ENCODE results near the gene MAPK7. TPM values are rescaled to one million over a fixed set of nuclear protein-coding genes. Genes with fewer than 3 reads are reported as not detected.

Gene MAPK7
- total RNA-seq, 1 experiment from 2014 or later = 43.1 TPM

- peak overlapping the region; percentile 75; the same call in 1 of the 2 replicates for H3K27ac ChIP-seq
- peak overlapping the region; percentile 63 for H3K4me3 ChIP-seq
- peaks cover 12% of the 10 kb centered on the region for H3K4me1 ChIP-seq
- no peaks in the 10 kb centered on the region for H3K9me3 ChIP-seq (replicated peaks)
- H3K27me3 ChIP-seq = no peaks in the 10 kb centered on the region
- peak in 1 of 2 experiments; percentile 49 for DNase-seq
- H3K36me3 ChIP-seq = peaks cover 23% of the 10 kb centered on the region
Observed at GRCh38 chr17:19376811-19377210, 1.5 kb upstream of the MAPK7 start.

- no peaks in the 10 kb centered on the region for H3K27me3 ChIP-seq
- DNase-seq = peak; percentile 100
- H3K27ac ChIP-seq = peak overlapping the region; percentile 75
- peak overlapping the region; percentile 63 for H3K4me3 ChIP-seq
- H3K9me3 ChIP-seq (replicated peaks) = no peaks in the 10 kb centered on the region
- H3K4me1 ChIP-seq = peaks cover 11% of the 10 kb centered on the region
- H3K36me3 ChIP-seq = peaks cover 30% of the 10 kb centered on the region
Observed at GRCh38 chr17:19377602-19378415, 489 bp upstream of the MAPK7 start.

GRCh38 chr17:19379361-19380065 is 1.2 kb downstream of the MAPK7 start:
- no peak for DNase-seq
- Histone ChIP-seq H3K36me3 (peaks cover 43% of the 10 kb centered on the region), H3K27ac (no peak overlapping the region), H3K4me1 (peaks cover 21% of the 10 kb centered on the region), H3K27me3 (no peaks in the 10 kb centered on the region), H3K4me3 (peak overlapping the region; percentile 63), H3K9me3 (replicated peaks) (no peaks in the 10 kb centered on the region)

GRCh38 chr17:19380481-19381301 is 2.4 kb downstream of the MAPK7 start:
- Histone ChIP-seq H3K27me3 (no peaks in the 10 kb centered on the region), H3K4me1 (peaks cover 33% of the 10 kb centered on the region)

GRCh38 chr17:19381361-19381740 is 3.1 kb downstream of the MAPK7 start:
- no peak overlapping the region for H3K4me3 ChIP-seq
- H3K27me3 ChIP-seq = no peaks in the 10 kb centered on the region
- H3K9me3 ChIP-seq (replicated peaks) = no peaks in the 10 kb centered on the region
- no peak for DNase-seq
- peaks cover 39% of the 10 kb centered on the region for H3K4me1 ChIP-seq
- H3K36me3 ChIP-seq = peaks cover 53% of the 10 kb centered on the region
- H3K27ac ChIP-seq = no peak overlapping the region

More at GRCh38 chr17:19380481-19381301, 2.4 kb downstream of the MAPK7 start:
- Histone ChIP-seq H3K4me3 (no peak overlapping the region), H3K9me3 (replicated peaks) (no peaks in the 10 kb centered on the region), H3K27ac (no peak overlapping the region), H3K36me3 (peaks cover 50% of the 10 kb centered on the region)
- no peak for DNase-seq

- Histone ChIP-seq H3K9me3 (replicated peaks) (no peaks in the 10 kb centered on the region), H3K27ac (no peak overlapping the region), H3K27me3 (no peaks in the 10 kb centered on the region), H3K4me1 (peaks cover 41% of the 10 kb centered on the region), H3K36me3 (peaks cover 53% of the 10 kb centered on the region), H3K4me3 (no peak overlapping the region)
- DNase-seq = peak in 1 of 2 experiments; percentile 28
Observed at GRCh38 chr17:19381741-19382444, 3.6 kb downstream of the MAPK7 start.

GRCh38 chr17:19382531-19383444 is 4.5 kb downstream of the MAPK7 start:
- H3K9me3 ChIP-seq (replicated peaks) = no peaks in the 10 kb centered on the region
- H3K36me3 ChIP-seq = peaks cover 53% of the 10 kb centered on the region
- no peak overlapping the region for H3K27ac ChIP-seq
- H3K27me3 ChIP-seq = no peaks in the 10 kb centered on the region
- H3K4me3 ChIP-seq = no peak overlapping the region
- H3K4me1 ChIP-seq = peaks cover 44% of the 10 kb centered on the region
- peak in 1 of 2 experiments; percentile 10 for DNase-seq

- Histone ChIP-seq H3K4me3 (no peak overlapping the region), H3K27me3 (no peaks in the 10 kb centered on the region), H3K9me3 (replicated peaks) (no peaks in the 10 kb centered on the region), H3K36me3 (peaks cover 53% of the 10 kb centered on the region), H3K27ac (peak overlapping the region; percentile 38), H3K4me1 (peaks cover 55% of the 10 kb centered on the region)
- peak in 1 of 2 experiments; percentile 53 for DNase-seq
Observed at GRCh38 chr17:19383681-19384470, 5.6 kb downstream of the MAPK7 start.

GRCh38 chr17:19384723-19385391 is 6.6 kb downstream of the MAPK7 start:
- H3K36me3 ChIP-seq = peaks cover 48% of the 10 kb centered on the region
- no peaks in the 10 kb centered on the region for H3K9me3 ChIP-seq (replicated peaks)
- peak; percentile 99 to 100 for DNase-seq
- H3K27ac ChIP-seq = peak overlapping the region; percentile 38
- no peaks in the 10 kb centered on the region for H3K27me3 ChIP-seq
- H3K4me3 ChIP-seq = no peak overlapping the region
- H3K4me1 ChIP-seq = peaks cover 55% of the 10 kb centered on the region

- Histone ChIP-seq H3K4me1 (peaks cover 56% of the 10 kb centered on the region), H3K27me3 (no peaks in the 10 kb centered on the region), H3K27ac (no peak overlapping the region), H3K36me3 (peaks cover 41% of the 10 kb centered on the region), H3K9me3 (replicated peaks) (no peaks in the 10 kb centered on the region), H3K4me3 (no peak overlapping the region)
- peak; percentile 15 to 36 for DNase-seq
Observed at GRCh38 chr17:19385521-19385983, 7.3 kb downstream of the MAPK7 start.

GRCh38 chr17:19386051-19386929 is 8.0 kb downstream of the MAPK7 start:
- Histone ChIP-seq H3K4me1 (peaks cover 56% of the 10 kb centered on the region), H3K4me3 (peak overlapping the region; percentile 56), H3K36me3 (peaks cover 34% of the 10 kb centered on the region), H3K27me3 (no peaks in the 10 kb centered on the region), H3K27ac (peak overlapping the region; percentile 33; the same call in 1 of the 2 replicates), H3K9me3 (replicated peaks) (no peaks in the 10 kb centered on the region)
- peak; percentile 68 to 72 for DNase-seq
